ENCODE data around the gene ABCD3.

Gene ABCD3

GRCh38 chr1:94524531-94524930, 106.3 kb downstream of the ABCD3 start:
- H3K4me3 ChIP-seq (ENCODE audit: control insufficient read depth, low read depth, low read length) = no peak overlapping the region
- no peak for DNase-seq (ENCODE audit: low read depth)
- TF ChIP-seq CTCF (IDR thresholded peaks at IDR 0.05; ENCODE audit: control insufficient read depth, insufficient read depth, low read depth, low read length, missing control alignments) = no peak

GRCh38 chr1:94526152-94526980, 108.2 kb downstream of the ABCD3 start:
- TF ChIP-seq CTCF (IDR thresholded peaks at IDR 0.05; ENCODE audit: control insufficient read depth, insufficient read depth, low read depth, low read length, missing control alignments) = no peak
- no peak overlapping the region for H3K4me3 ChIP-seq (ENCODE audit: control insufficient read depth, low read depth, low read length)
- DNase-seq (ENCODE audit: low read depth) = no peak

- no peak for DNase-seq (ENCODE audit: low read depth)
- no peak overlapping the region for H3K4me3 ChIP-seq (ENCODE audit: control insufficient read depth, low read depth, low read length)
- TF ChIP-seq CTCF (IDR thresholded peaks at IDR 0.05; ENCODE audit: control insufficient read depth, insufficient read depth, low read depth, low read length, missing control alignments) = no peak
Observed at GRCh38 chr1:94527447-94528031, 109.3 kb downstream of the ABCD3 start.

- no peak for DNase-seq (ENCODE audit: low read depth)
- H3K4me3 ChIP-seq (ENCODE audit: control insufficient read depth, low read depth, low read length) = no peak overlapping the region
- TF ChIP-seq CTCF (IDR thresholded peaks at IDR 0.05; ENCODE audit: control insufficient read depth, insufficient read depth, low read depth, low read length, missing control alignments) = no peak
Observed at GRCh38 chr1:94528299-94528698, 110.1 kb downstream of the ABCD3 start.

GRCh38 chr1:94528826-94529225, 110.6 kb downstream of the ABCD3 start:
- no peak for TF ChIP-seq CTCF (IDR thresholded peaks at IDR 0.05; ENCODE audit: control insufficient read depth, insufficient read depth, low read depth, low read length, missing control alignments)
- H3K4me3 ChIP-seq (ENCODE audit: control insufficient read depth, low read depth, low read length) = no peak overlapping the region
- no peak for DNase-seq (ENCODE audit: low read depth)

GRCh38 chr1:94529416-94529815, 111.2 kb downstream of the ABCD3 start:
- no peak for DNase-seq (ENCODE audit: low read depth)
- TF ChIP-seq CTCF (IDR thresholded peaks at IDR 0.05; ENCODE audit: control insufficient read depth, insufficient read depth, low read depth, low read length, missing control alignments) = no peak
- H3K4me3 ChIP-seq (ENCODE audit: control insufficient read depth, low read depth, low read length) = no peak overlapping the region
